Measurements from ENCODE around the gene CD1E.

DNA sequence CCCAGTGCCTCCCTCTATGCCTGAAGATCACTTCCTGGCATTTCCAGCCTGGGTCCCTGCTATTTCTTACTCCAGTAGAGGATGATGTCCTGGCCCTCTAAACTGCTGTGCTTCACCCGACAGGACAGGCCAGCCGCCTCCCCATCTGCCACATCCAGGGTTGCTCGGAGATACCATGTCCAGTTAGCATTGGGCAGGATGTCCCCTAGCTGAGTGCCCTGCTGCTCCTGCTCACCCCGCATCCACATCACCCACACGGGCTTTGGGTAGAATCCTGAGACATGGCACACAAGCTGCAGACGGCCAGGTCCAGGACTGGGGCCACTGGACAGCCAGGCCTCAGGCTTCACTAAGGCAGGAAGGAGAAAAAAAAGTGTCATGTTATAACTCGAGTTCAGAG is 24.4 kb upstream of the CD1E start:
- TF ChIP-seq ZNF791 (tag by site-specific recombination; IDR thresholded peaks at IDR 0.05) (no peak), ZNF433 (tag by site-specific recombination; IDR thresholded peaks at IDR 0.05; ENCODE audit: low read depth) (no peak), SETDB1 (IDR thresholded peaks at IDR 0.05; ENCODE audit: insufficient read length, low read length) (no peak), FEZF1 (tag by site-specific recombination; IDR thresholded peaks at IDR 0.05) (no peak), ZNF600 (tag by site-specific recombination; IDR thresholded peaks at IDR 0.05) (no peak), ZNF677 (tag by site-specific recombination; IDR thresholded peaks at IDR 0.05) (no peak), ZNF10 (tag by site-specific recombination; IDR thresholded peaks at IDR 0.05) (no peak), SP2 (tag by site-specific recombination; IDR thresholded peaks at IDR 0.05) (no peak), ZNF274 (IDR thresholded peaks at IDR 0.05; ENCODE audit: low read length) (no peak), ZNF274 (tag by site-specific recombination; IDR thresholded peaks at IDR 0.05; ENCODE audit: borderline replicate concordance) (no peak), KLF16 (tag by site-specific recombination; IDR thresholded peaks at IDR 0.05) (no peak)
- TF ChIP-seq, protein P1, sequence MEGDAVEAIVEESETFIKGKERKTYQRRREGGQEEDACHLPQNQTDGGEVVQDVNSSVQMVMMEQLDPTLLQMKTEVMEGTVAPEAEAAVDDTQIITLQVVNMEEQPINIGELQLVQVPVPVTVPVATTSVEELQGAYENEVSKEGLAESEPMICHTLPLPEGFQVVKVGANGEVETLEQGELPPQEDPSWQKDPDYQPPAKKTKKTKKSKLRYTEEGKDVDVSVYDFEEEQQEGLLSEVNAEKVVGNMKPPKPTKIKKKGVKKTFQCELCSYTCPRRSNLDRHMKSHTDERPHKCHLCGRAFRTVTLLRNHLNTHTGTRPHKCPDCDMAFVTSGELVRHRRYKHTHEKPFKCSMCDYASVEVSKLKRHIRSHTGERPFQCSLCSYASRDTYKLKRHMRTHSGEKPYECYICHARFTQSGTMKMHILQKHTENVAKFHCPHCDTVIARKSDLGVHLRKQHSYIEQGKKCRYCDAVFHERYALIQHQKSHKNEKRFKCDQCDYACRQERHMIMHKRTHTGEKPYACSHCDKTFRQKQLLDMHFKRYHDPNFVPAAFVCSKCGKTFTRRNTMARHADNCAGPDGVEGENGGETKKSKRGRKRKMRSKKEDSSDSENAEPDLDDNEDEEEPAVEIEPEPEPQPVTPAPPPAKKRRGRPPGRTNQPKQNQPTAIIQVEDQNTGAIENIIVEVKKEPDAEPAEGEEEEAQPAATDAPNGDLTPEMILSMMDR (tag by site-specific recombination; IDR thresholded peaks at IDR 0.05), result no peak
- TF ChIP-seq, protein P2, sequence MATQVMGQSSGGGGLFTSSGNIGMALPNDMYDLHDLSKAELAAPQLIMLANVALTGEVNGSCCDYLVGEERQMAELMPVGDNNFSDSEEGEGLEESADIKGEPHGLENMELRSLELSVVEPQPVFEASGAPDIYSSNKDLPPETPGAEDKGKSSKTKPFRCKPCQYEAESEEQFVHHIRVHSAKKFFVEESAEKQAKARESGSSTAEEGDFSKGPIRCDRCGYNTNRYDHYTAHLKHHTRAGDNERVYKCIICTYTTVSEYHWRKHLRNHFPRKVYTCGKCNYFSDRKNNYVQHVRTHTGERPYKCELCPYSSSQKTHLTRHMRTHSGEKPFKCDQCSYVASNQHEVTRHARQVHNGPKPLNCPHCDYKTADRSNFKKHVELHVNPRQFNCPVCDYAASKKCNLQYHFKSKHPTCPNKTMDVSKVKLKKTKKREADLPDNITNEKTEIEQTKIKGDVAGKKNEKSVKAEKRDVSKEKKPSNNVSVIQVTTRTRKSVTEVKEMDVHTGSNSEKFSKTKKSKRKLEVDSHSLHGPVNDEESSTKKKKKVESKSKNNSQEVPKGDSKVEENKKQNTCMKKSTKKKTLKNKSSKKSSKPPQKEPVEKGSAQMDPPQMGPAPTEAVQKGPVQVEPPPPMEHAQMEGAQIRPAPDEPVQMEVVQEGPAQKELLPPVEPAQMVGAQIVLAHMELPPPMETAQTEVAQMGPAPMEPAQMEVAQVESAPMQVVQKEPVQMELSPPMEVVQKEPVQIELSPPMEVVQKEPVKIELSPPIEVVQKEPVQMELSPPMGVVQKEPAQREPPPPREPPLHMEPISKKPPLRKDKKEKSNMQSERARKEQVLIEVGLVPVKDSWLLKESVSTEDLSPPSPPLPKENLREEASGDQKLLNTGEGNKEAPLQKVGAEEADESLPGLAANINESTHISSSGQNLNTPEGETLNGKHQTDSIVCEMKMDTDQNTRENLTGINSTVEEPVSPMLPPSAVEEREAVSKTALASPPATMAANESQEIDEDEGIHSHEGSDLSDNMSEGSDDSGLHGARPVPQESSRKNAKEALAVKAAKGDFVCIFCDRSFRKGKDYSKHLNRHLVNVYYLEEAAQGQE (tag by site-specific recombination; IDR thresholded peaks at IDR 0.05), result no peak
